ENCODE data around the gene MEX3C. TPM values are rescaled to one million over a fixed set of nuclear protein-coding genes. Genes with fewer than 3 reads are reported as not detected.

The MEX3C gene
- 10 to 100 TPM; 21.1 to 46.5 (median 29.3) TPM for total RNA-seq

GRCh38 chr18:51197661-51198424 is at the start of gene MEX3C:
MEX3C (minus strand) TSS chr18:51197681; CDS start chr18:51197320, 361 bp downstream.
- peak; percentile 95 for ATAC-seq (ENCODE audit: low FRiP score)
- TF ChIP-seq, protein P1, sequence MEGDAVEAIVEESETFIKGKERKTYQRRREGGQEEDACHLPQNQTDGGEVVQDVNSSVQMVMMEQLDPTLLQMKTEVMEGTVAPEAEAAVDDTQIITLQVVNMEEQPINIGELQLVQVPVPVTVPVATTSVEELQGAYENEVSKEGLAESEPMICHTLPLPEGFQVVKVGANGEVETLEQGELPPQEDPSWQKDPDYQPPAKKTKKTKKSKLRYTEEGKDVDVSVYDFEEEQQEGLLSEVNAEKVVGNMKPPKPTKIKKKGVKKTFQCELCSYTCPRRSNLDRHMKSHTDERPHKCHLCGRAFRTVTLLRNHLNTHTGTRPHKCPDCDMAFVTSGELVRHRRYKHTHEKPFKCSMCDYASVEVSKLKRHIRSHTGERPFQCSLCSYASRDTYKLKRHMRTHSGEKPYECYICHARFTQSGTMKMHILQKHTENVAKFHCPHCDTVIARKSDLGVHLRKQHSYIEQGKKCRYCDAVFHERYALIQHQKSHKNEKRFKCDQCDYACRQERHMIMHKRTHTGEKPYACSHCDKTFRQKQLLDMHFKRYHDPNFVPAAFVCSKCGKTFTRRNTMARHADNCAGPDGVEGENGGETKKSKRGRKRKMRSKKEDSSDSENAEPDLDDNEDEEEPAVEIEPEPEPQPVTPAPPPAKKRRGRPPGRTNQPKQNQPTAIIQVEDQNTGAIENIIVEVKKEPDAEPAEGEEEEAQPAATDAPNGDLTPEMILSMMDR (IDR thresholded peaks at IDR 0.05), result no peak

DNA sequence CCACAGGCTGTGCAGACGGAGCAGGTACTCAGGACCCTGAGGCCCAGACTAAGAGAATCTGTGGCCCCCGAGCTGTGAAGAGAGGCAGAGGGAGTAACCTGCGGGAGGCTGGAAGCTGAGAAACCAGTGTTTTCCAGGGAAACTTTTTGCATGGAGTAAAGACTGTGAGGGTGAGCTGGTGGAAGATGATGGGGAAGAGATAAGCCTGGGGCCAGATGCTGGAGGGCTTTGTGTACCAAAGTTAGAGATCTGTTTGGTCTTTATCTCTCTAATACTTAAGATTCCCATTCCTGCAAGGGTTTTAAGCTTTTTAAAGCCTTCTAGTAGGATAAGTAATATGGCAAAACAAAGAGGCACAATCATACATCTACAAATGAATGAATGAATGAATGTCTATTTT is 43.7 kb upstream of the MEX3C start:
- DNase-seq (ENCODE audit: low spot score) (no peak), ATAC-seq (ENCODE audit: low FRiP score) (no peak)
- TF ChIP-seq, protein P1 (IDR thresholded peaks at IDR 0.05), result no peak

More at GRCh38 chr18:51197661-51198424, at the start of gene MEX3C:
- peak; percentile 98 for DNase-seq (ENCODE audit: low spot score)

GRCh38 chr18:51236225-51236624 is 38.7 kb upstream of the MEX3C start:
- ATAC-seq (ENCODE audit: low FRiP score) (no peak), DNase-seq (ENCODE audit: low spot score) (no peak)
- TF ChIP-seq, protein P1 (IDR thresholded peaks at IDR 0.05), result no peak

GRCh38 chr18:51235009-51235789 is 37.7 kb upstream of the MEX3C start:
- DNase-seq (ENCODE audit: low spot score) (no peak), ATAC-seq (ENCODE audit: low FRiP score) (no peak)
- TF ChIP-seq, protein P1 (IDR thresholded peaks at IDR 0.05), result no peak

DNA sequence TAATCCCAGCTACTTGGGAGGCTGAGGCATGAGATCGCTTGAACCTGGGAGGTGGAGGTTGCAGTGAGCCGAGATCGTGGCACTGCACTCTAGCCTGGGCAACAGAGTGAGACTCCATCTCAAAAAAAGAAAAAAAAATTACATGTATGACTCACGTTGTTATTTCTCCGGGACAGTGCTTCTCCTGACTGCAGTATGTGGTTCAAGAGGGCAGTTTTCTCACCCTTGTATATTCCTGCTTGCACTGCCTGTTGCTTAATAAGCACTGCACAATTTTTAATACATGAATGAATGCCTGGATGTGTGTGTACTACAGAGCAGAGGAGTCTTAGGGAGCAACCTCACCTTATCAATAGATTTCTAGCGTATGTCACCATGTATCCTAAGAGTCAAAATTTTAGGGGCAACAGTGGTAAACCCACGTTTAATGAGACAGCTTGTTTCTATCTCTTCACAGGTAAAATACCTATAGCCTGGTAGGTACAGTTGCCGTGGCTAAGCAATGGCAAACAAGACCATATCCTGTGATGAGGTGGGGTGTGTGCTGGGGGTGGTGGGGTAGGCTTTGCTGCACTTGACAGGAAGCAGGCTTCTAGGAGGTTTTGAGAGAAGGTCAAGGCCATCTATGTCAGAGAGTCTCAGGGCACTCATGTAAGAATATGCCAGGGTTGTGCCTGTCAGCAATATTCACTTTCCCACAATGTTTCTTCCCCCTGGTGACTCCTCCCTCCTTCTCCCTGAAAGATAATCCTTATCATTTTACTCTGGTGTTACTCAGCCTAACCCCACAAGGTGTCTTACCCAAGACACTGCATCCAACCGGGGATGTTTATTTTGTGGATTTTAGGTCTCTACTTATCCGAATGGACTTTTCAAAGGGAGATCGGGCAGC is 36.9 kb upstream of the MEX3C start:
- ATAC-seq (ENCODE audit: low FRiP score), result no peak

DNA sequence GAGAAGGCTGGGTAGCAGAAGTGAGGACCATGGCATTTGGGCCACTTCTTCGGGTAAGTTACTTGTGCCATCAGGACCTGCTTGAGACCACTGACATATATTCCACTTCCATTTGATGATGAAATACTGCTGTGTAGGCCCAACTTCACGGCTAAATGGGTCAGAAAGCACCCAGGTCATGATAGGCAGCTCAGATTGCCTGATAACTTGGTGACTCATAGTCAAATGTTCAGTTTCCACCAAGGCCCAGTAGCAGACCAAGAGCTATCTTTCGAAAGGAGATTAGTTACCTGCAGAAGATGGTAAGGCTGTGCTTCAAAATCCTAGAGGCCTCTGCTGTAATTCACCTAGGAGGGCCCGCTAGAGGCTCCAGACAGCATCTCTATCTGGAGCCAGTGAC is 31.8 kb upstream of the MEX3C start:
- TF ChIP-seq, protein P1 (IDR thresholded peaks at IDR 0.05), result no peak
- no peak for ATAC-seq (ENCODE audit: low FRiP score)
- DNase-seq (ENCODE audit: low spot score), result no peak

More for the DNA sequence above, 36.9 kb upstream of the MEX3C start:
- DNase-seq (ENCODE audit: low spot score), result no peak
- TF ChIP-seq, protein P1 (IDR thresholded peaks at IDR 0.05), result no peak

All from omental fat pad (tissue), 4 donors.